ENCODE data around the gene NCAPH2.

DNA sequence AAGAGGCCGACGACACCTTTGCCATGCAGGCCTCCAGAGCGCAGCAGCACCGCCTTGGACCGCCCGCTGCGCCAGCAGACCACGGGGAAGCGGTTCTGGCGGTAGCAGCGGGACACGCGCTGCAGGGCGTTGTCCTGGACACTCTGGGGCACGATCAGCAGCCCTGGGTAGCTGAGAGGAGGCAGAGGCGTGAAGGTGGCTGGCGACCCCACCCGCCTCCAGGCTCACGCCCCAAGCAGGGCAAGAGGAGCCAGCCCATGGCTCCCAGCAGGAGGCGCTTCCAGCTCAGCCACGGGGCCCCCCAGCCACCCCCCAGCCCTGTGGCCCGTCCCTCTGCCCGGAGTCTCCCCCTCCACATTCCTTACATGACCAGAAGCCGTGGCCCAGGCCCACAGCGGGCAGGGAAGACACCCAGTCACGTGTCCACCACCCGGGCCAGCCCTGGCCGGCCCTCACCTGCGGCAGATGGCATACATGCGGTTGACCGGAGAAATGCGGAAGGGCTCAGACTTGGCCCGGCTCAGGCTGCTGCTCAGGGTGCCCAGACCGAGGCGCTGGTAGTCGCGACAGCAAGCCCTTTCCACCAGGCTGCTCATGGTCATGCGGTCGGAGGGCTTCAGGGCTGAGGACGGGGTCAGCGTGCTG is 48.4 kb upstream of the NCAPH2 start:
- TF ChIP-seq CTCF (IDR thresholded peaks at IDR 0.05) (no peak), POLR2A (IDR thresholded peaks at IDR 0.05) (no peak)
